Lower lobe of right lung (tissue), 2 donors: ENCODE results near the gene ANGPT4. TPM values are rescaled to one million over a fixed set of nuclear protein-coding genes. Genes with fewer than 3 reads are reported as not detected.

Experiments used
- ATAC-seq, 2 donors: fragments of 200-7000 bp; cut with Tn5 transposase; one replicate each; pipeline ENCODE4 v1.9.1; 2020 to 2022; ENCODE audit warnings: mild to moderate bottlenecking in 2 of 2, moderate library complexity in 2 of 2
- DNase-seq: peaks from one replicate; pipeline ENCODE4 v3.0.0-alpha.2; 2020
- H3K27ac ChIP-seq: fragments of 200-600 bp; one replicate; pipeline ENCODE4 v1.8.0; 2022
- H3K27me3 ChIP-seq: fragments of 200-600 bp; one replicate; pipeline ENCODE4 v1.8.0; 2022; ENCODE audit warnings: low read depth
- H3K36me3 ChIP-seq: fragments of 200-600 bp; one replicate; pipeline ENCODE4 v1.8.0; 2022; ENCODE audit warnings: mild to moderate bottlenecking
- H3K4me1 ChIP-seq: fragments of 200-600 bp; one replicate; pipeline ENCODE4 v1.8.0; 2022
- H3K4me3 ChIP-seq: fragments of 200-600 bp; one replicate; pipeline ENCODE4 v1.8.0; 2022; ENCODE audit warnings: mild to moderate bottlenecking
- H3K9me3 ChIP-seq: fragments of 200-600 bp; one replicate; pipeline ENCODE4 v1.8.0; 2022
- CTCF ChIP-seq: fragments of 200-600 bp; IDR thresholded peaks from one replicate; pipeline ENCODE4 v1.8.0; 2022; ENCODE audit warnings: antibody characterized with exemption, mild to moderate bottlenecking
- intact Hi-C: fragments of 100-400 bp; cut with DNase I; formaldehyde crosslinking; loops from one replicate; pipeline ENCODE4 v1.11.0; 2022
- total RNA-seq: library from RNA; stranded (reverse); fragmentation: NEBNext Ultra II Directional; extraction: Animal tissue kit (Norgen Biotek cat#: 25700); gene quantifications from one replicate; pipeline ENCODE4 v1.2.1, GENCODE V29; 2021
- donor health status: DM: no; HTN: yes; CAD: no; lungs with severe emphysema.

The ANGPT4 gene
- total RNA-seq, 1 donor from 2014 or later = 6.0 TPM

- DNase-seq (no peak), ATAC-seq (no peak)
- Histone ChIP-seq H3K36me3 (no peaks in the 10 kb centered on the region), H3K9me3 (no peaks in the 10 kb centered on the region), H3K4me3 (no peak overlapping the region), H3K27ac (no peak overlapping the region), H3K4me1 (no peaks in the 10 kb centered on the region), H3K27me3 (no peaks in the 10 kb centered on the region)
- intact Hi-C loops = no loop called here
- TF ChIP-seq CTCF = no peak
These were observed 94.4 kb downstream of the ANGPT4 start for GRCh38 chr20:821731-822065.

- H3K4me1 ChIP-seq = no peaks in the 10 kb centered on the region
- ATAC-seq (no peak), DNase-seq (no peak)
- H3K4me3 ChIP-seq = no peak overlapping the region
- TF ChIP-seq CTCF = no peak
- no peaks in the 10 kb centered on the region for H3K9me3 ChIP-seq
- no peaks in the 10 kb centered on the region for H3K27me3 ChIP-seq
- H3K27ac ChIP-seq = no peak overlapping the region
- intact Hi-C loops = no loop called here
- H3K36me3 ChIP-seq = no peaks in the 10 kb centered on the region
These were observed 94.9 kb downstream of the ANGPT4 start for GRCh38 chr20:821046-821730.

GRCh38 chr20:820323-820953 is 95.7 kb downstream of the ANGPT4 start:
- DNase-seq (no peak), ATAC-seq (no peak)
- Histone ChIP-seq H3K36me3 (no peaks in the 10 kb centered on the region), H3K4me3 (no peak overlapping the region), H3K27me3 (no peaks in the 10 kb centered on the region), H3K27ac (no peak overlapping the region), H3K4me1 (no peaks in the 10 kb centered on the region), H3K9me3 (no peaks in the 10 kb centered on the region)
- intact Hi-C loops = no loop called here
- no peak for TF ChIP-seq CTCF

Other genes with a start within 250 kb of the ANGPT4 start
- gene SCRT2, start 240.5 kb downstream of the ANGPT4 start, total RNA-seq = not detected
- 1.1 TPM for gene SLC52A3, start 147.8 kb downstream of the ANGPT4 start, total RNA-seq
- 21.4 TPM for gene FAM110A, start 82.6 kb downstream of the ANGPT4 start, total RNA-seq
- gene RSPO4, start 86.0 kb upstream of the ANGPT4 start, total RNA-seq = 5.7 TPM
- gene PSMF1, start 202.3 kb upstream of the ANGPT4 start, total RNA-seq = 131 TPM